Fibroblast of villous mesenchyme (primary cell): ENCODE results near the gene MRE11. TPM values are rescaled to one million over a fixed set of nuclear protein-coding genes. Genes with fewer than 3 reads are reported as not detected.
A peak's percentile ranks its signal among the peaks of the same experiment; 100 is the strongest.

Source experiments
- DNase-seq: peaks from one replicate; pipeline ENCODE4 v3.0.0-alpha.2; 2010; ENCODE audit warnings: low read depth
- H3K4me3 ChIP-seq: 2 replicates; pipeline ENCODE4 v1.5.1; 2011; ENCODE audit warnings: low read depth, mild to moderate bottlenecking, low read length
- total RNA-seq: library from RNA; depleted of rRNA; stranded (reverse); fragments of >200 nt; gene quantifications from 2 replicates; pipeline ENCODE4 v1.2.3, GENCODE V29; 2012
- TF ChIP-seq, protein P1 (sequence below): IDR thresholded peaks from 2 replicates; pipeline ENCODE4 v1.5.1; 2012; ENCODE audit warnings: low read depth, mild to moderate bottlenecking, low read length; ENCODE audit not compliant: insufficient read depth

MRE11 gene
- total RNA-seq, 1 donor: 11.7 TPM

DNA sequence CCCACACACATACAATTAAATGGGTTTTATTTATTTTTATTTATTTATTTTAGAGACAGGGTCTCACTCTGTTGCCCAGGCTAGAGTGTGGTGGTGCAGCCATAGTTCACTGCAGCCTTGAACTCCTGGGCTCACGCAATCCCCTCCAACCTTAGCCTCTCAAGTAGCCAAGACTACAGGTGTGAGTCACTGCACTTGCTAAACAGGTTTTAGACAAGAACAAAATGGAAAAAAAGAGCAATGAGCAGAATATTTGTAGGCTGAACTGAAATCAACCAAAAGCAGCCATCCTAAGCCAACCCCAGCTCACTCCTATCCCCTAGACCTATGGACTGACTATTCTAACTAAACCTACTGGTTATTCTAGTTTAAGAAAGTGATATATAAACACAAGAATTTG, 37.8 kb downstream of the MRE11 start:
- H3K4me3 ChIP-seq: no peak overlapping the region
- TF ChIP-seq, protein P1, sequence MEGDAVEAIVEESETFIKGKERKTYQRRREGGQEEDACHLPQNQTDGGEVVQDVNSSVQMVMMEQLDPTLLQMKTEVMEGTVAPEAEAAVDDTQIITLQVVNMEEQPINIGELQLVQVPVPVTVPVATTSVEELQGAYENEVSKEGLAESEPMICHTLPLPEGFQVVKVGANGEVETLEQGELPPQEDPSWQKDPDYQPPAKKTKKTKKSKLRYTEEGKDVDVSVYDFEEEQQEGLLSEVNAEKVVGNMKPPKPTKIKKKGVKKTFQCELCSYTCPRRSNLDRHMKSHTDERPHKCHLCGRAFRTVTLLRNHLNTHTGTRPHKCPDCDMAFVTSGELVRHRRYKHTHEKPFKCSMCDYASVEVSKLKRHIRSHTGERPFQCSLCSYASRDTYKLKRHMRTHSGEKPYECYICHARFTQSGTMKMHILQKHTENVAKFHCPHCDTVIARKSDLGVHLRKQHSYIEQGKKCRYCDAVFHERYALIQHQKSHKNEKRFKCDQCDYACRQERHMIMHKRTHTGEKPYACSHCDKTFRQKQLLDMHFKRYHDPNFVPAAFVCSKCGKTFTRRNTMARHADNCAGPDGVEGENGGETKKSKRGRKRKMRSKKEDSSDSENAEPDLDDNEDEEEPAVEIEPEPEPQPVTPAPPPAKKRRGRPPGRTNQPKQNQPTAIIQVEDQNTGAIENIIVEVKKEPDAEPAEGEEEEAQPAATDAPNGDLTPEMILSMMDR: no peak
- no peak for DNase-seq

DNA sequence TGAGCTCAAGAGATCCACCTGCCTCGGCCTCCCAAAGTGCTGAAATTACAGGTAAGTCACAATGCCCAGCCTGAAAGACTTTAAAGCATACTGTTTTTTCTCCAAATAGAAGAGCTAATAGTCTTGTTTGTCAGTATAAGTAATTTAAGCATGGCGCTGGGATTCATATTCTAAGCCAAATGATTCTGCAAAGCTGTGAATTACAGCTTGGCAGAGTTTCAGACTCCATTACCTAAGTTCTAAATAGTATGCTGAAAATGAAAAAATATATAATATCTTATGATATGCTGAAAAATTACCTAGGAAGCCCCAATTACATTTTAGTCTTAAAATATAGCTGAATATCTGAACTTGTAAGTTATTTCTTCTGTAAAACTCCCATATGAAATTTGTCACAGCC, 39.3 kb downstream of the MRE11 start:
- DNase-seq: no peak
- TF ChIP-seq, protein P1: no peak
- no peak overlapping the region for H3K4me3 ChIP-seq

DNA sequence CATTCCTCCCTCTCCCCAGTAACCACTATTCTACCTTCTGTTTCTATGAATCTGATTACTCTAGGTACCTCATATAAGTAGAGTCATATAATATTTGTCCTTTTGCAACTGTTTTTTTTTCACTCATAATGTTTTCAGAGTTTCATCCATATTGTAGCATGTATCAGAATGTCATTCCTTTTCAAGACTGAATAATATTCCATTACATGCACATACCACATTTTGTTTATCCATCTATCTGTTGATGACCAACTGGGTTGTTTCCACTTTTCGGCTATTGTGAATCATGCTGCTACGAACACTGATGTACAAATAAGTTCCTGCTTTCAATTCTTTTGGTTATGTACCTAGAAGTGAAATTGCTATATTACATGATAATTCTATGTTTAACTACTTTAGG, 40.7 kb downstream of the MRE11 start:
- TF ChIP-seq, protein P1: no peak
- no peak overlapping the region for H3K4me3 ChIP-seq
- DNase-seq: no peak

DNA sequence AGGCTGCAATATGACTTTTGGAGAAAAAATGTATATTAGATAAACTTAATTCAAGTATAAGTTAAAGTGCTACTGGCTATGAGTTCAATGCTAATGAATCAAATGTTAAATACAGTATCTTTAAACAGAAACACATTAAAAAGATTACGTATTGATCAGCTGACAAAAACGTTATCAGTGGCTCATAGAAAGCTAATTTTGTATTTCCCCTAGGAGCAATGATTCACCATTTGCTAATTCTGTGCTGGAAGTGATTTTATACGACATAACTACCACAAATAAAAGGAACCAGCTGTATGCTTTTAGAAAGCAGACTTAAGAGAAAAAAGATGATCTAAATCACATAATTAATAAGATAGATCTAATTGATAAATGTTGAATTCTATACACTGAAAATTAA, 43.6 kb downstream of the MRE11 start:
- TF ChIP-seq, protein P1: no peak
- H3K4me3 ChIP-seq: no peak overlapping the region
- DNase-seq: peak; percentile 6

DNA sequence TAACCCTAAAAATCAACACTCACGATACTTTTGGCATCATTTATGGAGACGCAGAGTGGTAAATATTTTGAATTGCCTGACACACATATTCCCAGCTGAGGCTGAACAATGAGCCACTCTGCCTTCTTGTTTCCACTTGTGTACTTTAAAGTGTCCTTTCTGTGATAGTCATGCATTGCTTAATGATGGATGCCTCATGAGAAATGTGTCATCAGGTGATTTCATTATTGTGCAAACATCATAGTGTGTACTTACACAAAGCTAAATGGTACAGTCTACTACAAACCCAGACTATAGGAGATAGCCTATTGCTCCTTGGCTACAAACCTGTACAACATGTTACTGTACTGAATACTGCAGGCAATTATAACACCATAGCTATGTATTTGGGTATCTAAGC, 44.2 kb downstream of the MRE11 start:
- peak; percentile 58 for DNase-seq
- TF ChIP-seq, protein P1: no peak
- no peak overlapping the region for H3K4me3 ChIP-seq

DNA sequence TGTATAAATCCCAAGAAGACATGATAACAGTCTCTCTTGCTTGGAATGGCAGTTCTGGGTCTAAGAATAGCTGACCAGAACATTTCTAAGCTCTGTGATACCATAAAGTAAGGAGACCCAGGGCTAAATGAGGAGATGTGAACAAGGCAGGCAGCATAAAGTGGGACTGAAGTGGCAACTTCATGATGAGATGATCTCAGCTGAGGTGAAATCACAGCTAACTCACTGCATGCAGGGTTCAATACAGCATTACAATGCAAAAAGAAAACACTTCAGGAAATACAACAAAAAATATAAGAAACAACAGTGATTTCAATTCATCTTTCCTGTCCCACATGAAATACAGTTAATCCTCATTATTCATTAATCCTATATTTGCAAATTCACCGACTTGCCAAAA, 44.6 kb downstream of the MRE11 start:
- DNase-seq: no peak
- H3K4me3 ChIP-seq: no peak overlapping the region
- TF ChIP-seq, protein P1: no peak

DNA sequence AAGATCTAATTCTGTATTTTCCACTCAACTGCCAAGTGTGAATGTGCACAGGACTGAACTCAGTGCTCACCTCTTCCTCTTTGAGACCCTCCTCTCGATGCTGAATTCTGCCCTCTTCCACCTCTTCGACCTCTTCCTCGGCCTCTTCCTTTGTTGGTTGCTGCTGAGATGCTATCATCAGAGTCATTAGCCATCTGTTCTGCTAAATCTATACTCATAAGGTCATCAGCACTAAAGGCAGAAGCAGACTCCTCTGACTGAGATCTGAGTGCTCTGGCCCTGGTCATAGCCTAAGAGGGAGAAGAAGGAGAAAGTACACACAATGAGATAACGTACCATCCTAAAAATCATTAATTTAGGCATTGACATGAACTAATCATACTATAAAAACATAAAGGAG, 46.5 kb downstream of the MRE11 start:
- no peak for DNase-seq
- H3K4me3 ChIP-seq: no peak overlapping the region
- TF ChIP-seq, protein P1: no peak
